Ramos (cell line): ENCODE results near the gene FRMD4B.
"Not testable (repeated sequence)": the region's sequence is repeated elsewhere in the genome, so short reads cannot be mapped to it uniquely, and the experiment has no call there.

Source experiments
- in situ Hi-C: fragments of 300-500 bp; cut with MboI; formaldehyde crosslinking; loops from one replicate; pipeline ENCODE4 v1.14.3; 2022; ENCODE audit warnings: low sequenced_read_pairs; ENCODE audit not compliant: unreplicated experiment

Gene FRMD4B

GRCh38 chr3:69255928-69256327, 130.0 kb downstream of the FRMD4B start:
- in situ Hi-C loops = no loop called here

- in situ Hi-C loops = no loop called here
These were observed 131.5 kb downstream of the FRMD4B start for GRCh38 chr3:69254351-69254750.

- in situ Hi-C loops = no loop called here
These were observed 133.3 kb downstream of the FRMD4B start for GRCh38 chr3:69252631-69253030.

GRCh38 chr3:69252141-69252540, 133.7 kb downstream of the FRMD4B start:
- in situ Hi-C loops = no loop called here

GRCh38 chr3:69251078-69251805, 134.6 kb downstream of the FRMD4B start:
- in situ Hi-C loops = no loop called here

GRCh38 chr3:69250014-69250413, 135.9 kb downstream of the FRMD4B start:
- in situ Hi-C loops = no loop called here

GRCh38 chr3:69249001-69249400, 136.9 kb downstream of the FRMD4B start:
- in situ Hi-C loops = no loop called here

GRCh38 chr3:69248436-69248835, 137.5 kb downstream of the FRMD4B start:
- in situ Hi-C loops = no loop called here

GRCh38 chr3:69246612-69247011, 139.3 kb downstream of the FRMD4B start:
- in situ Hi-C loops = no loop called here

GRCh38 chr3:69244039-69244438, 141.8 kb downstream of the FRMD4B start:
- in situ Hi-C loops = no loop called here

- in situ Hi-C loops = no loop called here
These were observed 144.1 kb downstream of the FRMD4B start for GRCh38 chr3:69241769-69242168.

- in situ Hi-C loops = no loop called here
These were observed 145.0 kb downstream of the FRMD4B start for GRCh38 chr3:69240651-69241568.

- in situ Hi-C loops = no loop called here
These were observed 146.8 kb downstream of the FRMD4B start for GRCh38 chr3:69239063-69239462.

GRCh38 chr3:69236812-69237707, 148.8 kb downstream of the FRMD4B start:
- in situ Hi-C loops = no loop called here

- in situ Hi-C loops = no loop called here
These were observed 150.0 kb downstream of the FRMD4B start for GRCh38 chr3:69235882-69236281.

GRCh38 chr3:69235227-69235626, 150.7 kb downstream of the FRMD4B start:
- in situ Hi-C loops = not testable (repeated sequence)

- in situ Hi-C loops = no loop called here
These were observed 153.4 kb downstream of the FRMD4B start for GRCh38 chr3:69232482-69232881.

GRCh38 chr3:69231929-69232440, 153.9 kb downstream of the FRMD4B start:
- in situ Hi-C loops = no loop called here

GRCh38 chr3:69226071-69226470, 159.8 kb downstream of the FRMD4B start:
- in situ Hi-C loops = no loop called here

GRCh38 chr3:69219101-69219708, 166.7 kb downstream of the FRMD4B start:
- in situ Hi-C loops = no loop called here
